Muscle layer of duodenum (tissue), 2 donors: ENCODE results near the gene DUSP6.

ENCODE experiments used
- H3K27ac ChIP-seq: one replicate; pipeline ENCODE4 v1.7.0; 2013; ENCODE audit warnings: mild to moderate bottlenecking, low read length
- H3K27me3 ChIP-seq: one replicate; pipeline ENCODE4 v1.7.0; 2013; ENCODE audit warnings: low read depth, mild to moderate bottlenecking, control low read depth, low read length
- H3K36me3 ChIP-seq, 2 donors: one replicate each; pipeline ENCODE4 v1.7.0; 2013; ENCODE audit warnings: low read length in 2 of 2, control low read depth in 1 of 2, mild to moderate bottlenecking in 1 of 2; ENCODE audit not compliant: insufficient read depth in 2 of 2, control insufficient read depth in 1 of 2
- H3K4me1 ChIP-seq, 2 donors: one replicate each; pipeline ENCODE4 v1.7.0; 2013; ENCODE audit warnings: low read length in 2 of 2, mild to moderate bottlenecking in 2 of 2, control low read depth in 1 of 2, moderate library complexity in 1 of 2; ENCODE audit not compliant: insufficient read depth in 2 of 2, control insufficient read depth in 1 of 2
- H3K4me3 ChIP-seq, 2 donors: one replicate each; pipeline ENCODE4 v1.7.0; 2013; ENCODE audit warnings: low read length in 2 of 2, low read depth in 1 of 2, mild to moderate bottlenecking in 1 of 2
- H3K9me3 ChIP-seq, 2 donors: one replicate each; pipeline ENCODE4 v1.7.0; 2013; ENCODE audit warnings: low read length in 2 of 2, control low read depth in 1 of 2, mild to moderate bottlenecking in 1 of 2; ENCODE audit not compliant: control insufficient read depth in 1 of 2
- donor health status: healthy.

DUSP6 gene

GRCh38 chr12:89370850-89371249 is 18.5 kb upstream of the DUSP6 start:
- Histone ChIP-seq H3K4me1 (peaks cover 0 to 15% of the 10 kb centered on the region in 2 donors), H3K9me3 (no peaks in the 10 kb centered on the region), H3K36me3 (no peaks in the 10 kb centered on the region), H3K27ac (no peak overlapping the region), H3K27me3 (no peaks in the 10 kb centered on the region), H3K4me3 (no peak overlapping the region)

- H3K36me3 ChIP-seq, result no peaks in the 10 kb centered on the region
- H3K27ac ChIP-seq, result no peak overlapping the region
- H3K9me3 ChIP-seq, result no peaks in the 10 kb centered on the region
- H3K4me3 ChIP-seq, result no peak overlapping the region
- peaks cover 0 to 15% of the 10 kb centered on the region in 2 donors for H3K4me1 ChIP-seq
- no peaks in the 10 kb centered on the region for H3K27me3 ChIP-seq
Measured at GRCh38 chr12:89370421-89370831, 18.1 kb upstream of the DUSP6 start.

- Histone ChIP-seq H3K36me3 (no peaks in the 10 kb centered on the region), H3K9me3 (no peaks in the 10 kb centered on the region), H3K27ac (no peak overlapping the region), H3K4me3 (no peak overlapping the region), H3K4me1 (peaks cover 0 to 20% of the 10 kb centered on the region in 2 donors), H3K27me3 (no peaks in the 10 kb centered on the region)
Measured at GRCh38 chr12:89369166-89369565, 16.9 kb upstream of the DUSP6 start.

- H3K4me3 ChIP-seq, result no peak overlapping the region
- no peak overlapping the region for H3K27ac ChIP-seq
- no peaks in the 10 kb centered on the region for H3K27me3 ChIP-seq
- no peaks in the 10 kb centered on the region for H3K9me3 ChIP-seq
- peaks cover 0 to 19% of the 10 kb centered on the region in 2 donors for H3K4me1 ChIP-seq
- no peaks in the 10 kb centered on the region for H3K36me3 ChIP-seq
Measured at GRCh38 chr12:89368391-89368790, 16.1 kb upstream of the DUSP6 start.

GRCh38 chr12:89366676-89367364 is 14.5 kb upstream of the DUSP6 start:
- no peak overlapping the region for H3K4me3 ChIP-seq
- H3K27ac ChIP-seq, result no peak overlapping the region
- peaks cover 0 to 26% of the 10 kb centered on the region in 2 donors for H3K4me1 ChIP-seq
- H3K27me3 ChIP-seq, result no peaks in the 10 kb centered on the region
- H3K36me3 ChIP-seq, result no peaks in the 10 kb centered on the region
- no peaks in the 10 kb centered on the region for H3K9me3 ChIP-seq

- Histone ChIP-seq H3K36me3 (no peaks in the 10 kb centered on the region), H3K27ac (no peak overlapping the region), H3K4me3 (no peak overlapping the region), H3K9me3 (no peaks in the 10 kb centered on the region), H3K4me1 (peaks cover 0 to 15% of the 10 kb centered on the region in 2 donors), H3K27me3 (no peaks in the 10 kb centered on the region)
Measured at GRCh38 chr12:89364631-89365030, 12.3 kb upstream of the DUSP6 start.

GRCh38 chr12:89364058-89364457 is 11.8 kb upstream of the DUSP6 start:
- H3K4me1 ChIP-seq, result peaks cover 0 to 15% of the 10 kb centered on the region in 2 donors
- no peaks in the 10 kb centered on the region for H3K9me3 ChIP-seq
- no peak overlapping the region for H3K27ac ChIP-seq
- no peak overlapping the region for H3K4me3 ChIP-seq
- no peaks in the 10 kb centered on the region for H3K27me3 ChIP-seq
- no peaks in the 10 kb centered on the region for H3K36me3 ChIP-seq

GRCh38 chr12:89363582-89363981 is 11.3 kb upstream of the DUSP6 start:
- Histone ChIP-seq H3K36me3 (no peaks in the 10 kb centered on the region), H3K9me3 (no peaks in the 10 kb centered on the region), H3K27ac (no peak overlapping the region)

GRCh38 chr12:89363084-89363483 is 10.8 kb upstream of the DUSP6 start:
- Histone ChIP-seq H3K27ac (no peak overlapping the region), H3K4me3 (no peak overlapping the region), H3K27me3 (no peaks in the 10 kb centered on the region), H3K9me3 (no peaks in the 10 kb centered on the region), H3K36me3 (no peaks in the 10 kb centered on the region), H3K4me1 (peaks cover 0 to 15% of the 10 kb centered on the region in 2 donors)

More at GRCh38 chr12:89363582-89363981, 11.3 kb upstream of the DUSP6 start:
- Histone ChIP-seq H3K4me1 (peaks cover 0 to 15% of the 10 kb centered on the region in 2 donors), H3K27me3 (no peaks in the 10 kb centered on the region), H3K4me3 (no peak overlapping the region)

- no peak overlapping the region for H3K27ac ChIP-seq
- H3K27me3 ChIP-seq, result no peaks in the 10 kb centered on the region
- no peak overlapping the region for H3K4me3 ChIP-seq
- no peaks in the 10 kb centered on the region for H3K9me3 ChIP-seq
- no peaks in the 10 kb centered on the region for H3K36me3 ChIP-seq
- H3K4me1 ChIP-seq, result peaks cover 6 to 28% of the 10 kb centered on the region in 2 donors
Measured at GRCh38 chr12:89359615-89360014, 7.3 kb upstream of the DUSP6 start.

- H3K4me3 ChIP-seq, result no peak overlapping the region
- no peaks in the 10 kb centered on the region for H3K27me3 ChIP-seq
- H3K4me1 ChIP-seq, result peaks cover 6 to 22% of the 10 kb centered on the region in 2 donors
- no peaks in the 10 kb centered on the region for H3K9me3 ChIP-seq
- H3K36me3 ChIP-seq, result peaks cover 0 to under 1% of the 10 kb centered on the region in 2 donors
- H3K27ac ChIP-seq, result no peak overlapping the region
Measured at GRCh38 chr12:89358805-89359204, 6.5 kb upstream of the DUSP6 start.

GRCh38 chr12:89357297-89357730 is 5.0 kb upstream of the DUSP6 start:
- Histone ChIP-seq H3K4me1 (peaks cover 6 to 13% of the 10 kb centered on the region in 2 donors), H3K4me3 (no peak overlapping the region), H3K36me3 (peaks cover 0 to 4% of the 10 kb centered on the region in 2 donors), H3K27ac (no peak overlapping the region), H3K9me3 (no peaks in the 10 kb centered on the region), H3K27me3 (no peaks in the 10 kb centered on the region)
